ENCODE data around the gene DDA1.
A peak's percentile ranks its signal among the peaks of the same experiment; 100 is the strongest.

DDA1 gene

GRCh38 chr19:17330262-17331044, 21.1 kb downstream of the DDA1 start:
- no peak for DNase-seq

- DNase-seq: no peak
These were observed 21.7 kb downstream of the DDA1 start for GRCh38 chr19:17331045-17331558.

- no peak for DNase-seq
These were observed 23.0 kb downstream of the DDA1 start for GRCh38 chr19:17332360-17332676.

- peak; percentile 41 for DNase-seq
These were observed 23.6 kb downstream of the DDA1 start for GRCh38 chr19:17332677-17333581.

- peak; percentile 75 for DNase-seq
These were observed 24.4 kb downstream of the DDA1 start for GRCh38 chr19:17333611-17334413.

GRCh38 chr19:17334414-17335409, 25.3 kb downstream of the DDA1 start, which contains the start of gene ANO8:
ANO8 (minus strand) TSS chr19:17334855; CDS start chr19:17334670, 185 bp downstream.
- peak; percentile 96 for DNase-seq

- no peak for DNase-seq
These were observed 26.2 kb downstream of the DDA1 start for GRCh38 chr19:17335575-17335974.

- DNase-seq: peak; percentile 98
These were observed 27.7 kb downstream of the DDA1 start, which contains the start of gene GTPBP3 for GRCh38 chr19:17336872-17337674. GTPBP3 (plus strand) TSS chr19:17337553; CDS start chr19:17337612, 59 bp downstream.

GRCh38 chr19:17337675-17338432, 28.5 kb downstream of the DDA1 start:
- no peak for DNase-seq

- no peak for DNase-seq
These were observed 29.2 kb downstream of the DDA1 start for GRCh38 chr19:17338433-17339078.

- no peak for DNase-seq
These were observed 29.9 kb downstream of the DDA1 start for GRCh38 chr19:17339088-17339741.

- DNase-seq: peak; percentile 23
These were observed 31.0 kb downstream of the DDA1 start for GRCh38 chr19:17340302-17340870.

GRCh38 chr19:17340871-17341357, 31.6 kb downstream of the DDA1 start:
- DNase-seq: no peak

- no peak for DNase-seq
These were observed 32.0 kb downstream of the DDA1 start for GRCh38 chr19:17341386-17341785.

- DNase-seq: no peak
These were observed 32.5 kb downstream of the DDA1 start for GRCh38 chr19:17341845-17342244.

- peak; percentile 83 for DNase-seq
These were observed 36.8 kb downstream of the DDA1 start for GRCh38 chr19:17346109-17346671.

GRCh38 chr19:17347361-17347760, 38.0 kb downstream of the DDA1 start:
- DNase-seq: peak; percentile 17

- no peak for DNase-seq
These were observed 38.5 kb downstream of the DDA1 start for GRCh38 chr19:17347877-17348276.

Data from suppressor macrophage treated with lipopolysaccharide for 4 hours (primary cell).